Measurements from ENCODE around the gene NEDD4L. TPM values are rescaled to one million over a fixed set of nuclear protein-coding genes. Genes with fewer than 3 reads are reported as not detected.

NEDD4L gene
- total and polyA plus RNA-seq, 10 of the 15 experiments (the other 5 are each of a cell fraction or from before 2014, with no cell fraction given): 7.4 to 24.0 (median 17.7) TPM

DNA sequence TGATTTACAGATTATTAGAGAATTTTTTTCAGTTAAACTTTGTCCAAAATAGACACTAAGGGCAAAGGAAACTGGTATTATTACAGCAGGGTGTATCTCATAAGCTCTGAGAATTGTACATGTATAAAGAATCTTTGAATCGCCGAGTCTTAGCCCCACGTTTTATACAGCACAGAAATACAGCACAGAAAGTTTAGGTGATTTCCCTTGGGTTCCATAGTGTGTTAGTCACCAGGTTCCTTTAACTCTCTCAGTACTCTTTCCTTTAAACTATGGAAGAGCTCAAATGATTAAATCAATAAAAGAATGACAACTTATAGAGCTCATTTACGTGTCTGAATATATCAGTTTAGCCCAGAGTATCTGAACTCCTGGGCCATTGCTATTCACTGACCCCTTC, 256.8 kb downstream of the NEDD4L start (continued):
- TF ChIP-seq, protein P1, sequence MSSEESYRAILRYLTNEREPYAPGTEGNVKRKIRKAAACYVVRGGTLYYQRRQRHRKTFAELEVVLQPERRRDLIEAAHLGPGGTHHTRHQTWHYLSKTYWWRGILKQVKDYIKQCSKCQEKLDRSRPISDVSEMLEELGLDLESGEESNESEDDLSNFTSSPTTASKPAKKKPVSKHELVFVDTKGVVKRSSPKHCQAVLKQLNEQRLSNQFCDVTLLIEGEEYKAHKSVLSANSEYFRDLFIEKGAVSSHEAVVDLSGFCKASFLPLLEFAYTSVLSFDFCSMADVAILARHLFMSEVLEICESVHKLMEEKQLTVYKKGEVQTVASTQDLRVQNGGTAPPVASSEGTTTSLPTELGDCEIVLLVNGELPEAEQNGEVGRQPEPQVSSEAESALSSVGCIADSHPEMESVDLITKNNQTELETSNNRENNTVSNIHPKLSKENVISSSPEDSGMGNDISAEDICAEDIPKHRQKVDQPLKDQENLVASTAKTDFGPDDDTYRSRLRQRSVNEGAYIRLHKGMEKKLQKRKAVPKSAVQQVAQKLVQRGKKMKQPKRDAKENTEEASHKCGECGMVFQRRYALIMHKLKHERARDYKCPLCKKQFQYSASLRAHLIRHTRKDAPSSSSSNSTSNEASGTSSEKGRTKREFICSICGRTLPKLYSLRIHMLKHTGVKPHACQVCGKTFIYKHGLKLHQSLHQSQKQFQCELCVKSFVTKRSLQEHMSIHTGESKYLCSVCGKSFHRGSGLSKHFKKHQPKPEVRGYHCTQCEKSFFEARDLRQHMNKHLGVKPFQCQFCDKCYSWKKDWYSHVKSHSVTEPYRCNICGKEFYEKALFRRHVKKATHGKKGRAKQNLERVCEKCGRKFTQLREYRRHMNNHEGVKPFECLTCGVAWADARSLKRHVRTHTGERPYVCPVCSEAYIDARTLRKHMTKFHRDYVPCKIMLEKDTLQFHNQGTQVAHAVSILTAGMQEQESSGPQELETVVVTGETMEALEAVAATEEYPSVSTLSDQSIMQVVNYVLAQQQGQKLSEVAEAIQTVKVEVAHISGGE (CRISPR knock-in tag; IDR thresholded peaks at IDR 0.05): no peak
- no peak for TF ChIP-seq CBX5 (IDR thresholded peaks at IDR 0.05; ENCODE audit: low read depth)
- TF ChIP-seq, protein P2, sequence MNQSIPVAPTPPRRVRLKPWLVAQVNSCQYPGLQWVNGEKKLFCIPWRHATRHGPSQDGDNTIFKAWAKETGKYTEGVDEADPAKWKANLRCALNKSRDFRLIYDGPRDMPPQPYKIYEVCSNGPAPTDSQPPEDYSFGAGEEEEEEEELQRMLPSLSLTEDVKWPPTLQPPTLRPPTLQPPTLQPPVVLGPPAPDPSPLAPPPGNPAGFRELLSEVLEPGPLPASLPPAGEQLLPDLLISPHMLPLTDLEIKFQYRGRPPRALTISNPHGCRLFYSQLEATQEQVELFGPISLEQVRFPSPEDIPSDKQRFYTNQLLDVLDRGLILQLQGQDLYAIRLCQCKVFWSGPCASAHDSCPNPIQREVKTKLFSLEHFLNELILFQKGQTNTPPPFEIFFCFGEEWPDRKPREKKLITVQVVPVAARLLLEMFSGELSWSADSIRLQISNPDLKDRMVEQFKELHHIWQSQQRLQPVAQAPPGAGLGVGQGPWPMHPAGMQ (IDR thresholded peaks at IDR 0.05; ENCODE audit: borderline replicate concordance): no peak
- TF ChIP-seq NFYB (IDR thresholded peaks at IDR 0.05; ENCODE audit: insufficient read depth, low read depth, low read length): no peak
- no peak for TF ChIP-seq JUNB (IDR thresholded peaks at IDR 0.05)
- TF ChIP-seq TCF3 (IDR thresholded peaks at IDR 0.05; ENCODE audit: borderline replicate concordance, insufficient read depth, low read depth, low read length): no peak

DNA sequence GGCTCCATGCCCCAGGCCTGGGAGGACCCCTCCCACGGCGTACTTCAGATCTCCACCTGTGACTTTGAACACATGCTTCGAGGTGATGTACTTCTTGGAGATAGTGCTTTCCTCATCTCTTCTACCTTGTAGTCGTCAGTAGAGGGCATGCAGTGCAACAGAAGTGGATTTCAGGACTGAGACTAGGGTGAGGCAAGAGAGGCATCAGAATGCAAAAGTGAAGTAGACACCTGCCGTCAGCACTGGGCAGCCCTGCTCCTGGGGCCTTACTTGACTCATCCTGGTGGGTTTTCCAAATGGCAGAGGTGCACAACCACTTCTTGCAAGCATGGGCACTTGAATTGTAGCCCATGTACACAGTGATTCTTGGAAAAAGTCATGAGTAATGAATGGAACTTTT, 258.8 kb downstream of the NEDD4L start:
- POLR2A ChIA-PET: interaction anchor here (1.1 to 5.7 kb wide), 6 partner anchors 8 to 78 kb away, joined by 3 to 43 read pairs (median 4); no protein-coding TSS in a partner anchor
- no peak for FAIRE-seq

More for the DNA sequence above, 258.8 kb downstream of the NEDD4L start:
- no peak overlapping the region for H3K27ac ChIP-seq (ENCODE audit: control insufficient read depth, insufficient read depth)
- no peak overlapping the region for H3K9ac ChIP-seq (ENCODE audit: control insufficient read depth, insufficient read depth, low read length)
- H3K4me1 ChIP-seq (ENCODE audit: control insufficient read depth, insufficient read depth, low read length): peaks cover 13% of the 10 kb centered on the region
- H3K9me3 ChIP-seq (replicated peaks; ENCODE audit: control insufficient read depth, insufficient read depth, low read length): peaks cover 9% of the 10 kb centered on the region
- no peaks in the 10 kb centered on the region for H3K36me3 ChIP-seq (ENCODE audit: control insufficient read depth in 2 of 2, insufficient read depth in 2 of 2, low read length in 1 of 2)
- no peak for DNase-seq (ENCODE audit: low read depth, low spot score)
- no peaks in the 10 kb centered on the region for H3K79me2 ChIP-seq (ENCODE audit: control insufficient read depth, insufficient read depth, low read length)
- RAD21 ChIA-PET (ENCODE audit: unreplicated experiment): interaction anchor here (0.9 to 3.8 kb wide), 12 partner anchors 10 to 259 kb away, joined by 3 to 31 read pairs (median 4); partner anchors contain the start of gene NEDD4L
- peak; percentile 34; the same call in 1 of the 2 replicates for TF ChIP-seq RAD21 (IDR thresholded peaks at IDR 0.05; ENCODE audit: insufficient read depth, low read depth, low read length)
- TF ChIP-seq POLR2AphosphoS5 (IDR thresholded peaks at IDR 0.05; ENCODE audit: low read length): no peak
- no peak for TF ChIP-seq MTA3 (IDR thresholded peaks at IDR 0.05; ENCODE audit: borderline replicate concordance, low read length)
- no peaks in the 10 kb centered on the region for H4K20me1 ChIP-seq (ENCODE audit: control insufficient read depth, insufficient read depth)
- no peak overlapping the region for H2AFZ ChIP-seq (ENCODE audit: control insufficient read depth, low read depth, low read length)
- ATAC-seq: peak; percentile 55
- H3K4me2 ChIP-seq (ENCODE audit: control insufficient read depth, insufficient read depth): no peak overlapping the region; the same call in 1 of the 2 replicates
- no TSS peak for BruUV-seq (replicated peaks)
- no peak overlapping the region for H3K4me3 ChIP-seq
- in situ Hi-C loops (cut with MboI) (no loop called here), intact Hi-C loops (cut with micrococcal nuclease; ENCODE audit: unreplicated experiment) (no loop called here)
- no peaks in the 10 kb centered on the region for H3K27me3 ChIP-seq (replicated peaks in 1 of 2; ENCODE audit: control insufficient read depth in 2 of 2, insufficient read depth in 2 of 2, low read length in 1 of 2)
- CTCF ChIA-PET: interaction anchor here (0.9 to 3.2 kb wide), 13 partner anchors 10 to 461 kb away, joined by 3 to 14 read pairs (median 6); no protein-coding TSS in a partner anchor
- SMC1A ChIA-PET (ENCODE audit: uncharacterized antibody, unreplicated experiment): interaction anchor here (0.9 to 6.7 kb wide), 15 partner anchors 8 to 108 kb away, joined by 3 to 82 read pairs (median 4); no protein-coding TSS in a partner anchor
- WGBS (ENCODE audit: insufficient coverage, insufficient replicate concordance, low lambda C conversion rate, missing lambda C conversion rate): 31% methylated on average over 5 of the region's 5 CpGs
